Neural progenitor cell (in vitro differentiated cells): ENCODE data around the gene HMG20A. TPM values are rescaled to one million over a fixed set of nuclear protein-coding genes. Genes with fewer than 3 reads are reported as not detected.

Experiments
- DNase-seq: peaks from one replicate; pipeline ENCODE4 v3.0.0-alpha.2; 2016; ENCODE audit warnings: low spot score
- H2AFZ ChIP-seq: fragments of 200-600 bp; sonication (generic); replicated peaks from 2 replicates; pipeline ENCODE4 v1.6.1; 2016; ENCODE audit warnings: antibody characterized with exemption
- H3F3A ChIP-seq: fragments of 200-600 bp; sonication (generic); 2 replicates; pipeline ENCODE4 v1.6.1; 2016; ENCODE audit warnings: antibody characterized with exemption, low read depth
- H3K27ac ChIP-seq: fragments of 200-600 bp; sonication (generic); 2 replicates; pipeline ENCODE4 v1.5.1; 2016; ENCODE audit warnings: mild to moderate bottlenecking
- H3K27me3 ChIP-seq: fragments of 200-600 bp; sonication (generic); 2 replicates; pipeline ENCODE4 v1.6.1; 2016; ENCODE audit warnings: mild to moderate bottlenecking, moderate library complexity
- H3K36me3 ChIP-seq: fragments of 200-600 bp; sonication (generic); 2 replicates; pipeline ENCODE4 v1.5.1; 2016
- H3K4me1 ChIP-seq: fragments of 200-600 bp; sonication (generic); 2 replicates; pipeline ENCODE4 v1.6.1; 2016; ENCODE audit warnings: mixed run types
- H3K4me2 ChIP-seq: fragments of 200-600 bp; sonication (generic); 2 replicates; pipeline ENCODE4 v1.6.1; 2016
- H3K4me3 ChIP-seq: fragments of 200-600 bp; sonication (generic); 2 replicates; pipeline ENCODE4 v1.5.1; 2016
- H3K79me2 ChIP-seq: fragments of 200-600 bp; sonication (generic); 2 replicates; pipeline ENCODE4 v1.6.1; 2016; ENCODE audit warnings: low read depth
- H3K9ac ChIP-seq: fragments of 200-600 bp; sonication (generic); 2 replicates; pipeline ENCODE4 v1.6.1; 2016
- H3K9me3 ChIP-seq: fragments of 200-600 bp; sonication (generic); 2 replicates; pipeline ENCODE4 v1.5.1; 2016; ENCODE audit warnings: low read depth
- H4K20me1 ChIP-seq: fragments of 200-600 bp; sonication (generic); 2 replicates; pipeline ENCODE4 v1.6.1; 2016; ENCODE audit warnings: low read depth
- H3K27ac Mint-ChIP-seq: 3 replicates; pipeline ENCODE4 v1.8.0; 2021; ENCODE audit warnings: mixed read lengths
- H3K27me3 Mint-ChIP-seq: 2 replicates; pipeline ENCODE4 v1.8.0; 2022; ENCODE audit warnings: low read depth, mild to moderate bottlenecking, inconsistent platforms, moderate library complexity, mixed read lengths; ENCODE audit not compliant: insufficient read depth
- H3K36me3 Mint-ChIP-seq: 3 replicates; pipeline ENCODE4 v1.8.0; 2021; ENCODE audit warnings: mixed read lengths
- H3K4me1 Mint-ChIP-seq: 3 replicates; pipeline ENCODE4 v1.8.0; 2021; ENCODE audit warnings: mixed read lengths
- H3K4me3 Mint-ChIP-seq: 3 replicates; pipeline ENCODE4 v1.8.0; 2021; ENCODE audit warnings: mild to moderate bottlenecking, moderate library complexity, mixed read lengths
- H3K9me3 Mint-ChIP-seq: 3 replicates; pipeline ENCODE4 v1.8.0; 2020; ENCODE audit warnings: mixed read lengths
- EZH2 ChIP-seq: fragments of 200-600 bp; sonication (generic); IDR thresholded peaks from 2 replicates; pipeline ENCODE4 v1.6.1; 2017; ENCODE audit warnings: antibody characterized with exemption, mild to moderate bottlenecking, moderate library complexity
- EZH2phosphoT487 ChIP-seq: fragments of 200-600 bp; sonication (generic); IDR thresholded peaks from 2 replicates; pipeline ENCODE4 v1.6.1; 2017; ENCODE audit warnings: antibody characterized with exemption
- total RNA-seq: library from RNA; depleted of rRNA; stranded (reverse); fragments of >200 nt; gene quantifications from 2 replicates; pipeline ENCODE4 v1.2.3, GENCODE V29; 2015; ENCODE audit warnings: low replicate concordance
- TF ChIP-seq, protein P1 (sequence below): fragments of 200-600 bp; sonication (generic); IDR thresholded peaks from 2 replicates; pipeline ENCODE4 v1.5.1; 2017; ENCODE audit warnings: antibody characterized with exemption, mild to moderate bottlenecking

The HMG20A gene
- total RNA-seq, 1 donor from 2014 or later, result 75.6 TPM

DNA sequence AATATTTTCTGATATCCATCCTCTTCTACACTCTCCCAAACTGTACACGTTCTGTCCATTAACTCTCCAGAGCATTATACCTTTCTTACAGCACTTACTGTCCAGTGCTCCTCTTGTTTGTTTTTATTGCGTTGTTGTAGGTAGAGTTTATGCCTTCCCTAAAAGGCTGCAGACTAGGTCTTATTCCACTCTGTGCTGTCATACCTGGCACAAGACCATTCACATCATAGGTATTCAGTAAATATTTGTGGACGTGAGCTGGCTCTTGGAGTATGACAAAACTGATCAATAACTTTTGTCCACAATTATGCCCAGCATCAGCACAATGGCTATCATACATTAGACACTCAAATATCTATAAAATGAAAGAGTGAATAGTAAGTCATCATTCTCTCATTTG is 4.4 kb downstream of the HMG20A start:
- H3K9ac ChIP-seq, result no peak overlapping the region
- no peak for DNase-seq
- no peaks in the 10 kb centered on the region for H3K27me3 ChIP-seq
- no peaks in the 10 kb centered on the region for H3K9me3 ChIP-seq
- H3F3A ChIP-seq, result no peaks in the 10 kb centered on the region
- TF ChIP-seq, protein P1, sequence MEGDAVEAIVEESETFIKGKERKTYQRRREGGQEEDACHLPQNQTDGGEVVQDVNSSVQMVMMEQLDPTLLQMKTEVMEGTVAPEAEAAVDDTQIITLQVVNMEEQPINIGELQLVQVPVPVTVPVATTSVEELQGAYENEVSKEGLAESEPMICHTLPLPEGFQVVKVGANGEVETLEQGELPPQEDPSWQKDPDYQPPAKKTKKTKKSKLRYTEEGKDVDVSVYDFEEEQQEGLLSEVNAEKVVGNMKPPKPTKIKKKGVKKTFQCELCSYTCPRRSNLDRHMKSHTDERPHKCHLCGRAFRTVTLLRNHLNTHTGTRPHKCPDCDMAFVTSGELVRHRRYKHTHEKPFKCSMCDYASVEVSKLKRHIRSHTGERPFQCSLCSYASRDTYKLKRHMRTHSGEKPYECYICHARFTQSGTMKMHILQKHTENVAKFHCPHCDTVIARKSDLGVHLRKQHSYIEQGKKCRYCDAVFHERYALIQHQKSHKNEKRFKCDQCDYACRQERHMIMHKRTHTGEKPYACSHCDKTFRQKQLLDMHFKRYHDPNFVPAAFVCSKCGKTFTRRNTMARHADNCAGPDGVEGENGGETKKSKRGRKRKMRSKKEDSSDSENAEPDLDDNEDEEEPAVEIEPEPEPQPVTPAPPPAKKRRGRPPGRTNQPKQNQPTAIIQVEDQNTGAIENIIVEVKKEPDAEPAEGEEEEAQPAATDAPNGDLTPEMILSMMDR, result no peak
- TF ChIP-seq EZH2phosphoT487 (no peak), EZH2 (no peak)
- peaks cover 5% of the 10 kb centered on the region for H3K4me1 ChIP-seq
- H3K9me3 Mint-ChIP-seq, result no peaks in the 10 kb centered on the region
- peaks cover 91% of the 10 kb centered on the region for H3K79me2 ChIP-seq
- H4K20me1 ChIP-seq, result peaks cover 30% of the 10 kb centered on the region
- H2AFZ ChIP-seq, result no peak overlapping the region
- H3K36me3 Mint-ChIP-seq, result peaks cover 2% of the 10 kb centered on the region
- no peaks in the 10 kb centered on the region for H3K36me3 ChIP-seq
- no peak overlapping the region for H3K27ac ChIP-seq
- H3K4me3 ChIP-seq, result no peak overlapping the region
- no peak overlapping the region for H3K4me3 Mint-ChIP-seq
- H3K4me1 Mint-ChIP-seq, result peaks cover 18% of the 10 kb centered on the region
- no peak overlapping the region for H3K4me2 ChIP-seq
- no peaks in the 10 kb centered on the region for H3K27me3 Mint-ChIP-seq
- no peak overlapping the region for H3K27ac Mint-ChIP-seq

DNA sequence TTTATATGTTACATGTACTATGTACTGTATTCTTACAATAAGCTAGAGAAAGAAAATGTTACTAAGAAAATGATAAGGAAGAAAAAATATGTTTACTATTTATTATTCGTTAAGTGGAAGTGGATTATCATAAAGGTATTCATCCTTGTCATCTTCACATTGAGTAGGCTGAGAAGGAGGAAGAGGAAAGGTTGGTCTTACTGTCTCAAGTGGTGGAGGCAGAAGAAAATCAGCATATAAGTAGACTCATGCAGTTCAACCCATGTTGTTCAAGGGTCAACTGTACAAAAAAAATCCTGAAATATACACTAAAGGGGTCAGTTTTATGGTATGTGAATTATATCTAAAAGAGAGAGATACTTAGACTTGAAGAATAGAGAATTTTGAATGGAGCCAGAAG is 5.7 kb downstream of the HMG20A start:
- Histone ChIP-seq H3K4me3 (no peak overlapping the region), H3K36me3 (no peaks in the 10 kb centered on the region), H4K20me1 (peaks cover 30% of the 10 kb centered on the region), H3F3A (no peaks in the 10 kb centered on the region), H3K4me2 (no peak overlapping the region), H3K9ac (no peak overlapping the region), H3K27ac (no peak overlapping the region), H3K27me3 (no peaks in the 10 kb centered on the region), H3K4me1 (peaks cover 5% of the 10 kb centered on the region), H2AFZ (no peak overlapping the region), H3K79me2 (peaks cover 98% of the 10 kb centered on the region), H3K9me3 (no peaks in the 10 kb centered on the region)
- H3K36me3 Mint-ChIP-seq, result peaks cover 2% of the 10 kb centered on the region
- no peak overlapping the region for H3K27ac Mint-ChIP-seq
- DNase-seq, result no peak
- peaks cover 17% of the 10 kb centered on the region for H3K4me1 Mint-ChIP-seq
- TF ChIP-seq EZH2phosphoT487, result no peak
- TF ChIP-seq, protein P1, result no peak
- TF ChIP-seq EZH2, result no peak
- no peaks in the 10 kb centered on the region for H3K27me3 Mint-ChIP-seq
- H3K4me3 Mint-ChIP-seq, result no peak overlapping the region
- no peaks in the 10 kb centered on the region for H3K9me3 Mint-ChIP-seq

DNA sequence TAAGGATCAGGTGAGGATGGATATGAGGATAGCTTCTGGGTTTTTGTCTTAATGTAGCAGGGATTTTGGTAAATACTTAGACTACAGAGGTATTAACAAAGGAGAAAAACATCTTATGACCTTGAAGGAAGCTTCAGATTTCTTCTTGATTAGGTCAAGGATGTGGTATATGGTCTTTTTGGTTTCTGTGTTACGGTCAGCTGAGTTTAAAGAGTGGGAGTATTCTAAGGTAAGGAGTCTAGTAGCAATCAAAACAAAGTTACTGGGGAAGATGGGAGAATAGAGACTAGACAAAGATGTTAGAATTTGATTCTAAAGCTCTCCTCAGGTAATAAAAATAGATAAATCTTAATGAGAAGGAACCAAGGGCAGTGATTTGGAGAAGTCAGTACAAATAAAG is 6.2 kb downstream of the HMG20A start:
- Histone ChIP-seq H3K36me3 (no peaks in the 10 kb centered on the region), H3K4me1 (peaks cover under 1% of the 10 kb centered on the region), H3K4me3 (no peak overlapping the region), H3K27ac (no peak overlapping the region), H3F3A (no peaks in the 10 kb centered on the region), H3K4me2 (no peak overlapping the region), H4K20me1 (peaks cover 30% of the 10 kb centered on the region), H3K9ac (no peak overlapping the region), H3K9me3 (no peaks in the 10 kb centered on the region), H2AFZ (no peak overlapping the region), H3K79me2 (peaks cover 97% of the 10 kb centered on the region), H3K27me3 (no peaks in the 10 kb centered on the region)
- H3K36me3 Mint-ChIP-seq, result peaks cover 2% of the 10 kb centered on the region
- peaks cover 14% of the 10 kb centered on the region for H3K4me1 Mint-ChIP-seq
- no peaks in the 10 kb centered on the region for H3K9me3 Mint-ChIP-seq
- no peak overlapping the region for H3K27ac Mint-ChIP-seq
- no peaks in the 10 kb centered on the region for H3K27me3 Mint-ChIP-seq
- DNase-seq, result no peak
- TF ChIP-seq, protein P1, result no peak
- TF ChIP-seq EZH2phosphoT487 (no peak), EZH2 (no peak)
- H3K4me3 Mint-ChIP-seq, result no peak overlapping the region
